ENCODE measurements around the gene LAMC3.

Gene LAMC3

GRCh38 chr9:131121346-131121745, 112.4 kb downstream of the LAMC3 start:
- TF ChIP-seq POLR2A (IDR thresholded peaks at IDR 0.05; ENCODE audit: low read length) = no peak
- no peak for TF ChIP-seq GATA1 (IDR thresholded peaks at IDR 0.05; ENCODE audit: low read depth, low read length)

GRCh38 chr9:131122158-131122557, 113.2 kb downstream of the LAMC3 start:
- no peak for DNase-seq

More at GRCh38 chr9:131121346-131121745, 112.4 kb downstream of the LAMC3 start:
- DNase-seq = peak; percentile 37 to 40

GRCh38 chr9:131125038-131125287, 116.0 kb downstream of the LAMC3 start:
- no peak for DNase-seq

More at GRCh38 chr9:131122158-131122557, 113.2 kb downstream of the LAMC3 start:
- TF ChIP-seq GATA1 (IDR thresholded peaks at IDR 0.05; ENCODE audit: low read depth, low read length) (no peak), POLR2A (IDR thresholded peaks at IDR 0.05; ENCODE audit: low read length) (no peak)

GRCh38 chr9:131125288-131126058, 116.5 kb downstream of the LAMC3 start, which contains the start of gene NUP214:
Gene NUP214, plus strand, starts transcription at chr9:131125586. Its CDS starts 119 bp downstream, at chr9:131125705.
- peak; percentile 99 to 100 for DNase-seq
- no peak for TF ChIP-seq GATA1 (IDR thresholded peaks at IDR 0.05; ENCODE audit: low read depth, low read length)
- peak; percentile 98 for TF ChIP-seq POLR2A (IDR thresholded peaks at IDR 0.05; ENCODE audit: low read length)

More at GRCh38 chr9:131125038-131125287, 116.0 kb downstream of the LAMC3 start:
- TF ChIP-seq POLR2A (IDR thresholded peaks at IDR 0.05; ENCODE audit: low read length) (no peak), GATA1 (IDR thresholded peaks at IDR 0.05; ENCODE audit: low read depth, low read length) (no peak)

- TF ChIP-seq POLR2A (IDR thresholded peaks at IDR 0.05; ENCODE audit: low read length) (no peak), GATA1 (IDR thresholded peaks at IDR 0.05; ENCODE audit: low read depth, low read length) (no peak)
- no peak for DNase-seq
These were observed 117.1 kb downstream of the LAMC3 start for GRCh38 chr9:131126059-131126426.

GRCh38 chr9:131129183-131129582, 120.2 kb downstream of the LAMC3 start:
- TF ChIP-seq POLR2A (IDR thresholded peaks at IDR 0.05; ENCODE audit: low read length) (no peak), GATA1 (IDR thresholded peaks at IDR 0.05; ENCODE audit: low read depth, low read length) (no peak)

GRCh38 chr9:131138676-131139075, 129.7 kb downstream of the LAMC3 start:
- TF ChIP-seq POLR2A (IDR thresholded peaks at IDR 0.05; ENCODE audit: low read length) = no peak
- TF ChIP-seq GATA1 (IDR thresholded peaks at IDR 0.05; ENCODE audit: low read depth, low read length) = no peak
- DNase-seq = no peak

More at GRCh38 chr9:131129183-131129582, 120.2 kb downstream of the LAMC3 start:
- DNase-seq = no peak

- TF ChIP-seq GATA1 (IDR thresholded peaks at IDR 0.05; ENCODE audit: low read depth, low read length) (no peak), POLR2A (IDR thresholded peaks at IDR 0.05; ENCODE audit: low read length) (no peak)
- no peak for DNase-seq
These were observed 131.1 kb downstream of the LAMC3 start for GRCh38 chr9:131140112-131140511.

- TF ChIP-seq POLR2A (IDR thresholded peaks at IDR 0.05; ENCODE audit: low read length) (no peak), GATA1 (IDR thresholded peaks at IDR 0.05; ENCODE audit: low read depth, low read length) (no peak)
- DNase-seq = no peak
These were observed 131.6 kb downstream of the LAMC3 start for GRCh38 chr9:131140550-131140949.

- no peak for DNase-seq
- TF ChIP-seq GATA1 (IDR thresholded peaks at IDR 0.05; ENCODE audit: low read depth, low read length) = no peak
- no peak for TF ChIP-seq POLR2A (IDR thresholded peaks at IDR 0.05; ENCODE audit: low read length)
These were observed 133.2 kb downstream of the LAMC3 start for GRCh38 chr9:131142160-131142559.

All from erythroblast (primary cell).